ENCODE measurements around the gene KIR3DL2.

- TF ChIP-seq, protein P1, sequence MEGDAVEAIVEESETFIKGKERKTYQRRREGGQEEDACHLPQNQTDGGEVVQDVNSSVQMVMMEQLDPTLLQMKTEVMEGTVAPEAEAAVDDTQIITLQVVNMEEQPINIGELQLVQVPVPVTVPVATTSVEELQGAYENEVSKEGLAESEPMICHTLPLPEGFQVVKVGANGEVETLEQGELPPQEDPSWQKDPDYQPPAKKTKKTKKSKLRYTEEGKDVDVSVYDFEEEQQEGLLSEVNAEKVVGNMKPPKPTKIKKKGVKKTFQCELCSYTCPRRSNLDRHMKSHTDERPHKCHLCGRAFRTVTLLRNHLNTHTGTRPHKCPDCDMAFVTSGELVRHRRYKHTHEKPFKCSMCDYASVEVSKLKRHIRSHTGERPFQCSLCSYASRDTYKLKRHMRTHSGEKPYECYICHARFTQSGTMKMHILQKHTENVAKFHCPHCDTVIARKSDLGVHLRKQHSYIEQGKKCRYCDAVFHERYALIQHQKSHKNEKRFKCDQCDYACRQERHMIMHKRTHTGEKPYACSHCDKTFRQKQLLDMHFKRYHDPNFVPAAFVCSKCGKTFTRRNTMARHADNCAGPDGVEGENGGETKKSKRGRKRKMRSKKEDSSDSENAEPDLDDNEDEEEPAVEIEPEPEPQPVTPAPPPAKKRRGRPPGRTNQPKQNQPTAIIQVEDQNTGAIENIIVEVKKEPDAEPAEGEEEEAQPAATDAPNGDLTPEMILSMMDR (IDR thresholded peaks at IDR 0.05), result no peak
- TF ChIP-seq POLR2A (IDR thresholded peaks at IDR 0.05), result no peak
These were observed 55.7 kb downstream of the KIR3DL2 start, which contains the start of gene NCR1 for GRCh38 chr19:54905803-54906511.

Measured in uterus (tissue), 2 donors.